H9 (cell line): ENCODE results near the gene TTC17. TPM values are rescaled to one million over a fixed set of nuclear protein-coding genes. Genes with fewer than 3 reads are reported as not detected.

Source experiments
- DNase-seq: peaks from one replicate; pipeline ENCODE4 v3.0.0-alpha.2; 2017
- H2AFZ ChIP-seq: one replicate; pipeline ENCODE4 v1.6.1; 2013; ENCODE audit warnings: mild to moderate bottlenecking, low read length, control low read depth, moderate library complexity
- H2AK5ac ChIP-seq: 2 replicates; pipeline ENCODE4 v1.6.1; 2013; ENCODE audit warnings: low read length, control low read depth, mixed read lengths; ENCODE audit not compliant: insufficient read length
- H2BK120ac ChIP-seq: one replicate; pipeline ENCODE4 v1.6.1; 2013; ENCODE audit warnings: low read depth, mild to moderate bottlenecking, low read length, control low read depth, inconsistent platforms; ENCODE audit not compliant: poor library complexity, severe bottlenecking
- H2BK12ac ChIP-seq: 2 replicates; pipeline ENCODE4 v1.6.1; 2013; ENCODE audit warnings: low read length, control low read depth, mixed read lengths, low read depth; ENCODE audit not compliant: insufficient read length
- H2BK15ac ChIP-seq: 2 replicates; pipeline ENCODE4 v1.6.1; 2013; ENCODE audit warnings: low read depth, low read length, control low read depth
- H2BK20ac ChIP-seq: one replicate; pipeline ENCODE4 v1.6.1; 2013; ENCODE audit warnings: low read depth, mild to moderate bottlenecking, low read length, control low read depth, inconsistent platforms; ENCODE audit not compliant: poor library complexity, severe bottlenecking
- H2BK5ac ChIP-seq: 2 replicates; pipeline ENCODE4 v1.6.1; 2013; ENCODE audit warnings: low read length, control low read depth, mixed read lengths; ENCODE audit not compliant: insufficient read length
- H3K14ac ChIP-seq: 2 replicates; pipeline ENCODE4 v1.6.1; 2013; ENCODE audit warnings: low read length, control low read depth; ENCODE audit not compliant: insufficient read depth
- H3K18ac ChIP-seq: 2 replicates; pipeline ENCODE4 v1.6.1; 2013; ENCODE audit warnings: low read depth, mild to moderate bottlenecking, mixed read lengths, low read length, control low read depth; ENCODE audit not compliant: insufficient read length
- H3K23ac ChIP-seq: 2 replicates; pipeline ENCODE4 v1.6.1; 2013; ENCODE audit warnings: low read length, control low read depth, mixed read lengths, low read depth; ENCODE audit not compliant: insufficient read length
- H3K23me2 ChIP-seq: 2 replicates; pipeline ENCODE4 v1.6.1; 2013; ENCODE audit warnings: low read depth, mild to moderate bottlenecking, mixed read lengths, low read length, control low read depth; ENCODE audit not compliant: insufficient read length, poor library complexity, severe bottlenecking
- H3K27ac ChIP-seq: 2 replicates; pipeline ENCODE4 v1.5.1; 2013; ENCODE audit warnings: low read length, control low read depth, mixed read lengths, low read depth; ENCODE audit not compliant: insufficient read length
- H3K27me3 ChIP-seq: 2 replicates; pipeline ENCODE4 v1.6.1; 2013; ENCODE audit warnings: low read length, control low read depth, inconsistent platforms; ENCODE audit not compliant: insufficient read depth
- H3K4ac ChIP-seq: 2 replicates; pipeline ENCODE4 v1.6.1; 2013; ENCODE audit warnings: low read depth, mild to moderate bottlenecking, control low read depth, inconsistent platforms, low read length, moderate library complexity
- H3K4me1 ChIP-seq: 2 replicates; pipeline ENCODE4 v1.6.1; 2013; ENCODE audit warnings: low read length, control low read depth, inconsistent platforms; ENCODE audit not compliant: insufficient read depth
- H3K4me2 ChIP-seq: 2 replicates; pipeline ENCODE4 v1.6.1; 2013; ENCODE audit warnings: low read length, control low read depth, mixed read lengths; ENCODE audit not compliant: insufficient read length, insufficient read depth
- H3K56ac ChIP-seq: 2 replicates; pipeline ENCODE4 v1.6.1; 2013; ENCODE audit warnings: low read depth, mild to moderate bottlenecking, mixed read lengths, low read length, control low read depth; ENCODE audit not compliant: insufficient read length
- H3K79me1 ChIP-seq: 2 replicates; pipeline ENCODE4 v1.6.1; 2013; ENCODE audit warnings: low read depth, mild to moderate bottlenecking, moderate library complexity, low read length, control low read depth, inconsistent platforms; ENCODE audit not compliant: insufficient read depth, poor library complexity, severe bottlenecking
- H3K79me2 ChIP-seq: 2 replicates; pipeline ENCODE4 v1.6.1; 2013; ENCODE audit warnings: low read length, control low read depth, inconsistent platforms; ENCODE audit not compliant: insufficient read depth
- H3K9ac ChIP-seq: 2 replicates; pipeline ENCODE4 v1.6.1; 2013; ENCODE audit warnings: low read length, control low read depth, mixed read lengths; ENCODE audit not compliant: insufficient read length; ENCODE audit errors: extremely low read depth
- H3K9me3 ChIP-seq: one replicate; pipeline ENCODE4 v1.6.1; 2013; ENCODE audit warnings: low read depth, low read length, inconsistent platforms; ENCODE audit not compliant: control insufficient read depth
- H3T11ph ChIP-seq: one replicate; pipeline ENCODE4 v1.6.1; 2013; ENCODE audit warnings: mild to moderate bottlenecking, low read length, control low read depth, inconsistent platforms
- H4K20me1 ChIP-seq: one replicate; pipeline ENCODE4 v1.6.1; 2013; ENCODE audit not compliant: control insufficient read depth, insufficient read length, insufficient read depth
- H4K5ac ChIP-seq: 2 replicates; pipeline ENCODE4 v1.6.1; 2013; ENCODE audit warnings: low read depth, mild to moderate bottlenecking, mixed read lengths, low read length, control low read depth; ENCODE audit not compliant: insufficient read length
- H4K8ac ChIP-seq: replicated peaks from 2 replicates; pipeline ENCODE4 v1.6.1; 2013; ENCODE audit warnings: low read length, control low read depth, mixed read lengths, low read depth; ENCODE audit not compliant: insufficient read length
- H4K91ac ChIP-seq: 2 replicates; pipeline ENCODE4 v1.6.1; 2013; ENCODE audit warnings: low read depth, mild to moderate bottlenecking, moderate library complexity, mixed read lengths, low read length, control low read depth; ENCODE audit not compliant: insufficient read length
- H3K27ac Mint-ChIP-seq, 3 experiments: 2 replicates in 2 of 3; 3 replicates in 1 of 3; pipeline ENCODE4 v1.8.0; 2020 to 2021; ENCODE audit warnings: mixed read lengths in 3 of 3, mild to moderate bottlenecking in 1 of 3, moderate library complexity in 1 of 3
- H3K27me3 Mint-ChIP-seq: 2 replicates; pipeline ENCODE4 v1.8.0; 2021; ENCODE audit warnings: low read depth, mild to moderate bottlenecking, moderate library complexity, mixed read lengths
- H3K36me3 Mint-ChIP-seq, 3 experiments: 2 replicates in 2 of 3; 3 replicates in 1 of 3; pipeline ENCODE4 v1.8.0; 2020 to 2021; ENCODE audit warnings: low read depth in 3 of 3, mixed read lengths in 3 of 3; ENCODE audit not compliant: insufficient read depth in 1 of 3
- H3K4me1 Mint-ChIP-seq, 2 experiments: 2 replicates each; pipeline ENCODE4 v1.8.0; 2020; ENCODE audit warnings: mixed read lengths in 2 of 2
- H3K4me3 Mint-ChIP-seq, 2 experiments: 2 replicates in 1 of 2; 3 replicates in 1 of 2; pipeline ENCODE4 v1.8.0; 2020 to 2021; ENCODE audit warnings: mild to moderate bottlenecking in 2 of 2, mixed read lengths in 2 of 2, moderate library complexity in 1 of 2
- H3K9me3 Mint-ChIP-seq, 2 experiments: 2 replicates in 1 of 2; 3 replicates in 1 of 2; pipeline ENCODE4 v1.8.0; 2020; ENCODE audit warnings: mild to moderate bottlenecking in 2 of 2, mixed read lengths in 2 of 2, moderate library complexity in 1 of 2
- CTCF ChIP-seq: fragments of 200-600 bp; sonication (generic); conservative IDR thresholded peaks from 3 replicates; pipeline ENCODE4 v1.8.0; 2021; ENCODE audit warnings: antibody characterized with exemption, mild to moderate bottlenecking
- WGBS: extraction: QIAGEN DNeasy Blood & Tissue Kit; methylation state at CpG from one replicate; pipeline ENCODE4 v1.1.7; 2013; ENCODE audit warnings: missing lambda C conversion rate, low lambda C conversion rate, mixed read lengths; ENCODE audit not compliant: insufficient read length; ENCODE audit errors: extremely low coverage; 5-methylcytosine and 5-hydroxymethylcytosine counted together
- total RNA-seq: library from RNA; stranded (reverse); gene quantifications from 2 replicates; pipeline ENCODE4 v1.2.1, GENCODE V29; 2021

The TTC17 gene
- total RNA-seq, 1 experiment from 2014 or later = 68.5 TPM

- no CpG with 5 or more reads among the region's 5 CpGs for WGBS
- Histone ChIP-seq H3K4me1 (no peaks in the 10 kb centered on the region; the same call in 1 of the 2 replicates), H2BK20ac (no peak overlapping the region), H4K91ac (no peak overlapping the region), H3K56ac (no peak overlapping the region), H3K9me3 (no peaks in the 10 kb centered on the region), H3K14ac (no peak overlapping the region), H2AFZ (no peak overlapping the region), H2BK12ac (no peak overlapping the region), H3K23me2 (no peaks in the 10 kb centered on the region), H2BK5ac (no peak overlapping the region), H3K9ac (no peak overlapping the region), H3K27ac (no peak overlapping the region), H2AK5ac (no peak overlapping the region), H3K4me2 (no peak overlapping the region), H3K27me3 (no peaks in the 10 kb centered on the region), H3K79me2 (no peaks in the 10 kb centered on the region), H2BK15ac (no peak overlapping the region), H3K79me1 (no peaks in the 10 kb centered on the region), H4K5ac (no peak overlapping the region), H3K23ac (no peak overlapping the region), H3K18ac (no peak overlapping the region), H4K20me1 (no peaks in the 10 kb centered on the region), H3T11ph (no peak overlapping the region), H4K8ac (no peak overlapping the region), H3K4ac (no peak overlapping the region), H2BK120ac (no peak overlapping the region)
- Mint-ChIP-seq H3K4me1 (peaks cover 3 to 6% of the 10 kb centered on the region in 2 experiments; a peak in 2 of 4 replicates), H3K36me3 (no peaks in the 10 kb centered on the region), H3K9me3 (no peaks in the 10 kb centered on the region; a peak in 1 of 5 replicates), H3K27me3 (peaks cover 7% of the 10 kb centered on the region), H3K27ac (no peak overlapping the region), H3K4me3 (no peak overlapping the region)
- no peak for DNase-seq
- no peak for TF ChIP-seq CTCF
These were observed 148.5 kb downstream of the TTC17 start for GRCh38 chr11:43507171-43507570.
